H9 (cell line): ENCODE data around the gene MARCKS. TPM values are rescaled to one million over a fixed set of nuclear protein-coding genes. Genes with fewer than 3 reads are reported as not detected.

Source experiments
- DNase-seq: peaks from one replicate; pipeline ENCODE4 v3.0.0-alpha.2; 2017
- H2AFZ ChIP-seq: one replicate; pipeline ENCODE4 v1.6.1; 2013; ENCODE audit warnings: mild to moderate bottlenecking, low read length, control low read depth, moderate library complexity
- H2AK5ac ChIP-seq: 2 replicates; pipeline ENCODE4 v1.6.1; 2013; ENCODE audit warnings: low read length, control low read depth, mixed read lengths; ENCODE audit not compliant: insufficient read length
- H2BK120ac ChIP-seq: one replicate; pipeline ENCODE4 v1.6.1; 2013; ENCODE audit warnings: low read depth, mild to moderate bottlenecking, low read length, control low read depth, inconsistent platforms; ENCODE audit not compliant: poor library complexity, severe bottlenecking
- H2BK12ac ChIP-seq: 2 replicates; pipeline ENCODE4 v1.6.1; 2013; ENCODE audit warnings: low read length, control low read depth, mixed read lengths, low read depth; ENCODE audit not compliant: insufficient read length
- H2BK15ac ChIP-seq: 2 replicates; pipeline ENCODE4 v1.6.1; 2013; ENCODE audit warnings: low read depth, low read length, control low read depth
- H2BK20ac ChIP-seq: one replicate; pipeline ENCODE4 v1.6.1; 2013; ENCODE audit warnings: low read depth, mild to moderate bottlenecking, low read length, control low read depth, inconsistent platforms; ENCODE audit not compliant: poor library complexity, severe bottlenecking
- H2BK5ac ChIP-seq: 2 replicates; pipeline ENCODE4 v1.6.1; 2013; ENCODE audit warnings: low read length, control low read depth, mixed read lengths; ENCODE audit not compliant: insufficient read length
- H3K14ac ChIP-seq: 2 replicates; pipeline ENCODE4 v1.6.1; 2013; ENCODE audit warnings: low read length, control low read depth; ENCODE audit not compliant: insufficient read depth
- H3K18ac ChIP-seq: 2 replicates; pipeline ENCODE4 v1.6.1; 2013; ENCODE audit warnings: low read depth, mild to moderate bottlenecking, mixed read lengths, low read length, control low read depth; ENCODE audit not compliant: insufficient read length
- H3K23ac ChIP-seq: 2 replicates; pipeline ENCODE4 v1.6.1; 2013; ENCODE audit warnings: low read length, control low read depth, mixed read lengths, low read depth; ENCODE audit not compliant: insufficient read length
- H3K23me2 ChIP-seq: 2 replicates; pipeline ENCODE4 v1.6.1; 2013; ENCODE audit warnings: low read depth, mild to moderate bottlenecking, mixed read lengths, low read length, control low read depth; ENCODE audit not compliant: insufficient read length, poor library complexity, severe bottlenecking
- H3K27ac ChIP-seq: 2 replicates; pipeline ENCODE4 v1.5.1; 2013; ENCODE audit warnings: low read length, control low read depth, mixed read lengths, low read depth; ENCODE audit not compliant: insufficient read length
- H3K27me3 ChIP-seq: 2 replicates; pipeline ENCODE4 v1.6.1; 2013; ENCODE audit warnings: low read length, control low read depth, inconsistent platforms; ENCODE audit not compliant: insufficient read depth
- H3K4ac ChIP-seq: 2 replicates; pipeline ENCODE4 v1.6.1; 2013; ENCODE audit warnings: low read depth, mild to moderate bottlenecking, control low read depth, inconsistent platforms, low read length, moderate library complexity
- H3K4me1 ChIP-seq: 2 replicates; pipeline ENCODE4 v1.6.1; 2013; ENCODE audit warnings: low read length, control low read depth, inconsistent platforms; ENCODE audit not compliant: insufficient read depth
- H3K4me2 ChIP-seq: 2 replicates; pipeline ENCODE4 v1.6.1; 2013; ENCODE audit warnings: low read length, control low read depth, mixed read lengths; ENCODE audit not compliant: insufficient read length, insufficient read depth
- H3K56ac ChIP-seq: 2 replicates; pipeline ENCODE4 v1.6.1; 2013; ENCODE audit warnings: low read depth, mild to moderate bottlenecking, mixed read lengths, low read length, control low read depth; ENCODE audit not compliant: insufficient read length
- H3K79me1 ChIP-seq: 2 replicates; pipeline ENCODE4 v1.6.1; 2013; ENCODE audit warnings: low read depth, mild to moderate bottlenecking, moderate library complexity, low read length, control low read depth, inconsistent platforms; ENCODE audit not compliant: insufficient read depth, poor library complexity, severe bottlenecking
- H3K79me2 ChIP-seq: 2 replicates; pipeline ENCODE4 v1.6.1; 2013; ENCODE audit warnings: low read length, control low read depth, inconsistent platforms; ENCODE audit not compliant: insufficient read depth
- H3K9ac ChIP-seq: 2 replicates; pipeline ENCODE4 v1.6.1; 2013; ENCODE audit warnings: low read length, control low read depth, mixed read lengths; ENCODE audit not compliant: insufficient read length; ENCODE audit errors: extremely low read depth
- H3K9me3 ChIP-seq: one replicate; pipeline ENCODE4 v1.6.1; 2013; ENCODE audit warnings: low read depth, low read length, inconsistent platforms; ENCODE audit not compliant: control insufficient read depth
- H3T11ph ChIP-seq: one replicate; pipeline ENCODE4 v1.6.1; 2013; ENCODE audit warnings: mild to moderate bottlenecking, low read length, control low read depth, inconsistent platforms
- H4K20me1 ChIP-seq: one replicate; pipeline ENCODE4 v1.6.1; 2013; ENCODE audit not compliant: control insufficient read depth, insufficient read length, insufficient read depth
- H4K5ac ChIP-seq: 2 replicates; pipeline ENCODE4 v1.6.1; 2013; ENCODE audit warnings: low read depth, mild to moderate bottlenecking, mixed read lengths, low read length, control low read depth; ENCODE audit not compliant: insufficient read length
- H4K8ac ChIP-seq: replicated peaks from 2 replicates; pipeline ENCODE4 v1.6.1; 2013; ENCODE audit warnings: low read length, control low read depth, mixed read lengths, low read depth; ENCODE audit not compliant: insufficient read length
- H4K91ac ChIP-seq: 2 replicates; pipeline ENCODE4 v1.6.1; 2013; ENCODE audit warnings: low read depth, mild to moderate bottlenecking, moderate library complexity, mixed read lengths, low read length, control low read depth; ENCODE audit not compliant: insufficient read length
- H3K27ac Mint-ChIP-seq, 3 experiments: 2 replicates in 2 of 3; 3 replicates in 1 of 3; pipeline ENCODE4 v1.8.0; 2020 to 2021; ENCODE audit warnings: mixed read lengths in 3 of 3, mild to moderate bottlenecking in 1 of 3, moderate library complexity in 1 of 3
- H3K27me3 Mint-ChIP-seq: 2 replicates; pipeline ENCODE4 v1.8.0; 2021; ENCODE audit warnings: low read depth, mild to moderate bottlenecking, moderate library complexity, mixed read lengths
- H3K36me3 Mint-ChIP-seq, 3 experiments: 2 replicates in 2 of 3; 3 replicates in 1 of 3; pipeline ENCODE4 v1.8.0; 2020 to 2021; ENCODE audit warnings: low read depth in 3 of 3, mixed read lengths in 3 of 3; ENCODE audit not compliant: insufficient read depth in 1 of 3
- H3K4me1 Mint-ChIP-seq, 2 experiments: 2 replicates each; pipeline ENCODE4 v1.8.0; 2020; ENCODE audit warnings: mixed read lengths in 2 of 2
- H3K4me3 Mint-ChIP-seq, 2 experiments: 2 replicates in 1 of 2; 3 replicates in 1 of 2; pipeline ENCODE4 v1.8.0; 2020 to 2021; ENCODE audit warnings: mild to moderate bottlenecking in 2 of 2, mixed read lengths in 2 of 2, moderate library complexity in 1 of 2
- H3K9me3 Mint-ChIP-seq, 2 experiments: 2 replicates in 1 of 2; 3 replicates in 1 of 2; pipeline ENCODE4 v1.8.0; 2020; ENCODE audit warnings: mild to moderate bottlenecking in 2 of 2, mixed read lengths in 2 of 2, moderate library complexity in 1 of 2
- CTCF ChIP-seq: fragments of 200-600 bp; sonication (generic); conservative IDR thresholded peaks from 3 replicates; pipeline ENCODE4 v1.8.0; 2021; ENCODE audit warnings: antibody characterized with exemption, mild to moderate bottlenecking
- WGBS: extraction: QIAGEN DNeasy Blood & Tissue Kit; methylation state at CpG from one replicate; pipeline ENCODE4 v1.1.7; 2013; ENCODE audit warnings: missing lambda C conversion rate, low lambda C conversion rate, mixed read lengths; ENCODE audit not compliant: insufficient read length; ENCODE audit errors: extremely low coverage; 5-methylcytosine and 5-hydroxymethylcytosine counted together
- total RNA-seq: library from RNA; stranded (reverse); gene quantifications from 2 replicates; pipeline ENCODE4 v1.2.1, GENCODE V29; 2021

Gene MARCKS
- total RNA-seq, 1 experiment from 2014 or later = 164 TPM

- Histone ChIP-seq H3K79me1 (no peaks in the 10 kb centered on the region), H3K18ac (no peak overlapping the region), H3K23ac (no peak overlapping the region), H3K9me3 (no peaks in the 10 kb centered on the region), H3T11ph (no peak overlapping the region), H4K91ac (no peak overlapping the region), H2BK120ac (no peak overlapping the region), H2BK20ac (no peak overlapping the region), H3K4me1 (no peaks in the 10 kb centered on the region), H3K56ac (no peak overlapping the region), H2AK5ac (no peak overlapping the region), H3K14ac (no peak overlapping the region), H2AFZ (no peak overlapping the region), H2BK15ac (no peak overlapping the region), H3K9ac (no peak overlapping the region), H3K23me2 (no peaks in the 10 kb centered on the region), H3K4me2 (no peak overlapping the region), H2BK5ac (no peak overlapping the region), H4K8ac (no peak overlapping the region), H3K27me3 (no peaks in the 10 kb centered on the region), H4K5ac (no peak overlapping the region), H3K4ac (no peak overlapping the region), H3K79me2 (no peaks in the 10 kb centered on the region), H2BK12ac (no peak overlapping the region), H3K27ac (no peak overlapping the region), H4K20me1 (no peaks in the 10 kb centered on the region)
- H3K27ac Mint-ChIP-seq = no peak overlapping the region
- H3K4me3 Mint-ChIP-seq = no peak overlapping the region
- no peak for TF ChIP-seq CTCF
- WGBS = 100% methylated on average over 1 of the region's 1 CpG
- peaks cover 4% of the 10 kb centered on the region for H3K27me3 Mint-ChIP-seq
- H3K9me3 Mint-ChIP-seq = no peaks in the 10 kb centered on the region
- H3K36me3 Mint-ChIP-seq = no peaks in the 10 kb centered on the region
- peaks cover 2 to 5% of the 10 kb centered on the region in 2 experiments; a peak in 3 of 4 replicates for H3K4me1 Mint-ChIP-seq
- DNase-seq = no peak
Measured at GRCh38 chr6:113846577-113846976, 10.6 kb upstream of the MARCKS start.
